Stimulated activated CD4-positive, alpha-beta T cell treated with anti-CD3 and anti-CD28 coated beads, Interleukin-15, amount 100 ng/mL, for 48 hours (primary cell): ENCODE data around the gene CMTM3.
"Not testable (repeated sequence)": the region's sequence is repeated elsewhere in the genome, so short reads cannot be mapped to it uniquely, and the experiment has no call there.

Source experiments
- DNase-seq, 2 donors: peaks; one replicate each; pipeline ENCODE4 v3.0.0-alpha.2; 2020; ENCODE audit warnings: low read depth in 2 of 2

Gene CMTM3

GRCh38 chr16:66604376-66605176 lies at the start of gene CMTM3:
Gene CMTM3, plus strand, starts transcription at chr16:66604704. Its CDS starts 102 bp downstream, at chr16:66604806.
- DNase-seq, result peak; percentile 39 to 64

GRCh38 chr16:66560107-66560506 lies 44.4 kb upstream of the CMTM3 start:
- DNase-seq, result no peak

GRCh38 chr16:66561381-66562080 lies 43.0 kb upstream of the CMTM3 start:
- DNase-seq, result no peak

- no peak for DNase-seq
Measured at GRCh38 chr16:66562409-66562808, 42.1 kb upstream of the CMTM3 start.

- no peak for DNase-seq
Measured at GRCh38 chr16:66562986-66563385, 41.5 kb upstream of the CMTM3 start.

- DNase-seq, result no peak
Measured at GRCh38 chr16:66563574-66564334, 40.8 kb upstream of the CMTM3 start.

- no peak for DNase-seq
Measured at GRCh38 chr16:66566051-66566901, 38.2 kb upstream of the CMTM3 start, which contains the start of gene CMTM1. Gene CMTM1, plus strand, starts transcription at chr16:66566439. Its CDS starts 75 bp downstream, at chr16:66566514.

- DNase-seq, result not testable (repeated sequence)
Measured at GRCh38 chr16:66567270-66567669, 37.2 kb upstream of the CMTM3 start.

- DNase-seq, result no peak
Measured at GRCh38 chr16:66568355-66568754, 36.1 kb upstream of the CMTM3 start.

GRCh38 chr16:66569131-66569530 lies 35.4 kb upstream of the CMTM3 start:
- DNase-seq, result no peak

GRCh38 chr16:66569827-66570405 lies 34.6 kb upstream of the CMTM3 start:
- DNase-seq, result no peak

- DNase-seq, result no peak
Measured at GRCh38 chr16:66572356-66572755, 32.1 kb upstream of the CMTM3 start.

GRCh38 chr16:66574081-66574480 lies 30.4 kb upstream of the CMTM3 start:
- no peak for DNase-seq

- no peak for DNase-seq
Measured at GRCh38 chr16:66574531-66574930, 30.0 kb upstream of the CMTM3 start.

- DNase-seq, result no peak
Measured at GRCh38 chr16:66575060-66575459, 29.4 kb upstream of the CMTM3 start.

GRCh38 chr16:66576296-66576695 lies 28.2 kb upstream of the CMTM3 start:
- no peak for DNase-seq

GRCh38 chr16:66578651-66579531 lies 25.6 kb upstream of the CMTM3 start, which contains the start of gene CMTM2:
Gene CMTM2, plus strand, starts transcription at chr16:66579463. Its CDS starts 145 bp downstream, at chr16:66579608.
- DNase-seq, result no peak

GRCh38 chr16:66580605-66581209 lies 23.8 kb upstream of the CMTM3 start:
- DNase-seq, result no peak

GRCh38 chr16:66581246-66581952 lies 23.1 kb upstream of the CMTM3 start:
- no peak for DNase-seq
